Keratinocyte (primary cell): ENCODE data around the gene FAP.

ENCODE experiments used
- CTCF ChIP-seq, 3 experiments: IDR thresholded peaks in 1 of 3; conservative IDR thresholded peaks in 1 of 3; optimal IDR thresholded peaks in 1 of 3; 2 replicates in 2 of 3; 3 replicates in 1 of 3; pipeline versions ENCODE3 to v1.5.1; 2011; ENCODE audit warnings: low read length in 3 of 3, mild to moderate bottlenecking in 3 of 3, moderate library complexity in 2 of 3, control low read depth in 1 of 3, inconsistent platforms in 1 of 3; ENCODE audit not compliant: insufficient read depth in 2 of 3; ENCODE audit errors: extremely low read depth in 1 of 3
- EZH2 ChIP-seq: IDR thresholded peaks from one replicate; pipeline ENCODE4 v1.6.1; 2012; ENCODE audit warnings: inconsistent platforms, mild to moderate bottlenecking, low read length, moderate library complexity

- TF ChIP-seq CTCF (optimal IDR thresholded peaks at IDR 0.05 in 1 of 3, IDR thresholded peaks at IDR 0.05 in 1 of 3, conservative IDR thresholded peaks at IDR 0.05 in 1 of 3; ENCODE audit: extremely low read depth in 1 of 3, insufficient read depth in 2 of 3, low read length in 3 of 3), result no peak
- TF ChIP-seq EZH2, result no peak
These were observed 46.0 kb downstream of the FAP start for GRCh38 chr2:162197069-162197825.
